ENCODE results near the gene LPAR1.
"Not testable (repeated sequence)": the region's sequence is repeated elsewhere in the genome, so short reads cannot be mapped to it uniquely, and the experiment has no call there.

LPAR1 gene

GRCh38 chr9:110826400-110826799, 211.9 kb downstream of the LPAR1 start:
- H3K27ac ChIP-seq (ENCODE audit: insufficient read depth, low read length, poor library complexity, severe bottlenecking); H3K9me3 ChIP-seq (ENCODE audit: control insufficient read depth, low read length); H3K27me3 ChIP-seq (replicated peaks; ENCODE audit: control insufficient read depth, insufficient read depth, low read length, poor library complexity, severe bottlenecking); H3K36me3 ChIP-seq (ENCODE audit: control insufficient read depth, insufficient read depth, low read length); DNase-seq; H3K4me1 ChIP-seq (ENCODE audit: control insufficient read depth, insufficient read depth, low read length, poor library complexity, severe bottlenecking); H3K4me3 ChIP-seq (ENCODE audit: insufficient read depth, low read depth, low read length, poor library complexity, severe bottlenecking): not testable (repeated sequence)

- no peaks in the 10 kb centered on the region for H3K27me3 ChIP-seq (replicated peaks; ENCODE audit: control insufficient read depth, insufficient read depth, low read length, poor library complexity, severe bottlenecking)
These were observed 212.3 kb downstream of the LPAR1 start for GRCh38 chr9:110825950-110826349.

GRCh38 chr9:110825129-110825528, 213.1 kb downstream of the LPAR1 start:
- not testable (repeated sequence) for H3K27ac ChIP-seq (ENCODE audit: insufficient read depth, low read length, poor library complexity, severe bottlenecking); H3K36me3 ChIP-seq (ENCODE audit: control insufficient read depth, insufficient read depth, low read length); H3K4me3 ChIP-seq (ENCODE audit: insufficient read depth, low read depth, low read length, poor library complexity, severe bottlenecking); DNase-seq; H3K27me3 ChIP-seq (replicated peaks; ENCODE audit: control insufficient read depth, insufficient read depth, low read length, poor library complexity, severe bottlenecking); H3K9me3 ChIP-seq (ENCODE audit: control insufficient read depth, low read length); H3K4me1 ChIP-seq (ENCODE audit: control insufficient read depth, insufficient read depth, low read length, poor library complexity, severe bottlenecking)

More at GRCh38 chr9:110825950-110826349, 212.3 kb downstream of the LPAR1 start:
- Histone ChIP-seq H3K4me1 (ENCODE audit: control insufficient read depth, insufficient read depth, low read length, poor library complexity, severe bottlenecking) (no peaks in the 10 kb centered on the region), H3K36me3 (ENCODE audit: control insufficient read depth, insufficient read depth, low read length) (no peaks in the 10 kb centered on the region), H3K4me3 (ENCODE audit: insufficient read depth, low read depth, low read length, poor library complexity, severe bottlenecking) (no peak overlapping the region), H3K27ac (ENCODE audit: insufficient read depth, low read length, poor library complexity, severe bottlenecking) (no peak overlapping the region), H3K9me3 (ENCODE audit: control insufficient read depth, low read length) (no peaks in the 10 kb centered on the region)
- DNase-seq = no peak
